Measurements from ENCODE around the gene CCDC174.

Gene CCDC174

GRCh38 chr3:14657579-14657978, 6.0 kb downstream of the CCDC174 start:
- no peak for DNase-seq (ENCODE audit: low read depth)

GRCh38 chr3:14658978-14659377, 7.4 kb downstream of the CCDC174 start:
- no peak for DNase-seq (ENCODE audit: low read depth)

- DNase-seq (ENCODE audit: low read depth): no peak
Measured at GRCh38 chr3:14660942-14661341, 9.4 kb downstream of the CCDC174 start.

GRCh38 chr3:14663396-14664135, 12.0 kb downstream of the CCDC174 start:
- DNase-seq (ENCODE audit: low read depth): no peak

DNA sequence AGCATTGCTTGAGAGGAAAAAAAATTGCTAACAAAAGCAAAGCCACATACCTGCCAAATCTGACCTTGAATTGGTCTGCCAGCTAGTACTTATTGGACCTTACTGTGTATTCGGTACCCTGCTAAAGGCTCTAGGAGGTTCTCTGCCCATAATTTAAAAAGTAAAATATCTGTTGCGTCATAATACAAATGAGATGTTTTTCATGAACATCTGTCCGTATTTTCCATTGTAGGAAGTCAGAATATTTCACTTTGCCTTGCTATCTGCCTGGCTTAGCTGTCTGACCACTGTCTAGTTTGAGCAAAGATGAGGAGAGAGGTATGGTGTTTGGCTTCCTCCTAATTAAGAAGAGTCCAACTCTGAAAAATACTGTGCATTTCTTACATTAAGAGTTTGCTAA, 12.6 kb downstream of the CCDC174 start:
- no peak for DNase-seq (ENCODE audit: low read depth)

- no peak for DNase-seq (ENCODE audit: low read depth)
Measured at GRCh38 chr3:14672588-14672987, 21.0 kb downstream of the CCDC174 start.

DNA sequence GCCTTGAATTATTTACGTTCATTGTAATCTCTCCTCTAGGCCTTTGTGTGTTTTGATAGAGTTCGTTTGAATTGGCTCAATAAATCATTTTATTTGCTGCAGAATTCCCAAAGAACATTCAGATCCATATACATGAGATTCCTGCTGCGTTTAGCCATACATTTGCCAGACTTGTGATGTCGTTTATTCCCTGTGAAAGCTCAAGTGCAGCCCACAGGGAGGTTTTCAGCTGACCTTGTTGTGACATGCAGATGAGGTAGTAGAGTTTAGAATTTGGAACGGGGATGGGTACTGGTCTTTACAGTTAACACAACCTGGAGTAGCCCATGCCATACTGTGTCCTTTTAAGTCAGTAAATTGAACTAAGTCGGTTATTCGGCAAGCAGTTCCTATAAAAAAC, 23.3 kb downstream of the CCDC174 start, which contains the start of gene C3orf20:
Gene C3orf20 (plus strand): TSS at position 301 of the 400 bp plus-strand sequence. CDS start 7,573 bp downstream, outside the sequence.
- no peak for DNase-seq (ENCODE audit: low read depth)

- DNase-seq (ENCODE audit: low read depth): no peak
Measured at GRCh38 chr3:14676881-14677280, 25.3 kb downstream of the CCDC174 start.

- no peak for DNase-seq (ENCODE audit: low read depth)
Measured at GRCh38 chr3:14678015-14678503, 26.5 kb downstream of the CCDC174 start.

GRCh38 chr3:14680115-14680514, 28.6 kb downstream of the CCDC174 start:
- no peak for DNase-seq (ENCODE audit: low read depth)

- no peak for DNase-seq (ENCODE audit: low read depth)
Measured at GRCh38 chr3:14680716-14681115, 29.2 kb downstream of the CCDC174 start.

- no peak for DNase-seq (ENCODE audit: low read depth)
Measured at GRCh38 chr3:14684447-14684846, 32.9 kb downstream of the CCDC174 start.

GRCh38 chr3:14685179-14685578, 33.6 kb downstream of the CCDC174 start:
- DNase-seq (ENCODE audit: low read depth): no peak

GRCh38 chr3:14687360-14687759, 35.8 kb downstream of the CCDC174 start:
- DNase-seq (ENCODE audit: low read depth): no peak

- DNase-seq (ENCODE audit: low read depth): no peak
Measured at GRCh38 chr3:14688525-14688924, 37.0 kb downstream of the CCDC174 start.

GRCh38 chr3:14689247-14689980, 37.9 kb downstream of the CCDC174 start:
- DNase-seq (ENCODE audit: low read depth): no peak

- no peak for DNase-seq (ENCODE audit: low read depth)
Measured at GRCh38 chr3:14691239-14691638, 39.7 kb downstream of the CCDC174 start.

GRCh38 chr3:14691719-14692118, 40.2 kb downstream of the CCDC174 start:
- no peak for DNase-seq (ENCODE audit: low read depth)

DNA sequence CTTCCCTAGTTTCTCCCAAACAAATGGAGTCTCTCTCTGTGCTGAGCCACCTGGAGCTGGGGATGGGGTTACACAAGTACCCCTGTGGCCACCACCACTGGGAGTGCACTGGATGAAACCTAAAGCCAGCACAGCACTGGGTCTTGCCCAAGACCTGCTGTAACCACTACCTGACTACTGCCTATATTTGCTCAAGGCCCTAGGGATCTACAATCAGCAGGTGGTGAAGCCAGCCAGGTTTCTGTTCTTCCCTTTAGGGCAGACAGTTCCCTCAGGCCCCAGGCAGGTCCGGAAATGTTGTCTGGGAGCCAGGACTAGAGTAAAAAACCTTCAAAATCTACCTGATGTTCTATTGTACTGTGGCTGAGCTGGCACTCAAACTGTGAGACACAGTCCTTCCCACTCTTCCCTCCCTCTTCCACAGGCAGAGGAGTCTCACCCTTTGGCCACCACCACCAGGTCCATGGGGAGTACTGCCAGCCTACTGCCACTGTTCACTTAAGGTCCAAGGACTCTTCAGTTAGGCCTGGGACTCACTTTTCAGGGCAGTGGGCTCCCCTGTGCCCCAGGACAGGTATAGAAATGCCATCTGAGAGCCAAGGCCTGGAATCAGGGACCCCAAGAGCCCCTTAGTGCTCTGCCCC, 47.2 kb downstream of the CCDC174 start:
- no peak for DNase-seq (ENCODE audit: low read depth)

GRCh38 chr3:14699643-14700042, 48.1 kb downstream of the CCDC174 start:
- DNase-seq (ENCODE audit: low read depth): no peak

- DNase-seq (ENCODE audit: low read depth): no peak
Measured at GRCh38 chr3:14700891-14701290, 49.3 kb downstream of the CCDC174 start.

GRCh38 chr3:14701676-14702075, 50.1 kb downstream of the CCDC174 start:
- no peak for DNase-seq (ENCODE audit: low read depth)

All from activated T-cell treated with anti-CD3 and anti-CD28 coated beads for 48 hours (primary cell).